ENCODE measurements around the gene FAM43A. TPM values are rescaled to one million over a fixed set of nuclear protein-coding genes. Genes with fewer than 3 reads are reported as not detected.

Gene FAM43A
- total and polyA plus RNA-seq, 10 of the 15 experiments (the other 5 are each of a cell fraction or from before 2014, with no cell fraction given), result 0.27 to 5.0 (median 1.1) TPM

GRCh38 chr3:194685718-194686413, at the start of gene FAM43A (continued):
- TF ChIP-seq POU2F2 (IDR thresholded peaks at IDR 0.05; ENCODE audit: borderline replicate concordance, low read depth, low read length), result peak; percentile 94
- TF ChIP-seq PKNOX1 (IDR thresholded peaks at IDR 0.05), result no peak
- TF ChIP-seq RUNX3 (IDR thresholded peaks at IDR 0.05; ENCODE audit: low read length), result no peak
- peak; percentile 97 for TF ChIP-seq TAF1 (IDR thresholded peaks at IDR 0.05; ENCODE audit: borderline replicate concordance, low read depth, low read length)
- TF ChIP-seq ATF7 (IDR thresholded peaks at IDR 0.05; ENCODE audit: low read depth), result peak; percentile 86
- TF ChIP-seq MEF2A (IDR thresholded peaks at IDR 0.05; ENCODE audit: insufficient read depth, low read depth, low read length), result 0 out of 2 replicates have a peak, but pooled peaks have one; percentile 17
- TF ChIP-seq RB1 (IDR thresholded peaks at IDR 0.05; ENCODE audit: borderline replicate concordance), result no peak
- TF ChIP-seq MTA3 (IDR thresholded peaks at IDR 0.05; ENCODE audit: borderline replicate concordance, low read length), result peak; percentile 7; the same call in 1 of the 2 replicates
- peak; percentile 64; the same call in 1 of the 2 replicates for TF ChIP-seq POLR2AphosphoS2 (IDR thresholded peaks at IDR 0.05; ENCODE audit: low read depth, low read length)
- no peak for TF ChIP-seq MAX (IDR thresholded peaks at IDR 0.05; ENCODE audit: low read depth, low read length)
- no peak for TF ChIP-seq SKIL (IDR thresholded peaks at IDR 0.05; ENCODE audit: low read depth, poor library complexity, severe bottlenecking)
- no peak for TF ChIP-seq IKZF2 (IDR thresholded peaks at IDR 0.05)
- TF ChIP-seq ZNF592 (IDR thresholded peaks at IDR 0.05), result no peak
- TF ChIP-seq SREBF1 (IDR thresholded peaks at IDR 0.05; ENCODE audit: low read length), result 0 out of 2 replicates have a peak, but pooled peaks have one; percentile 30
- peak; percentile 61; the same call in 1 of the 2 replicates for TF ChIP-seq TCF12 (IDR thresholded peaks at IDR 0.05; ENCODE audit: low read depth, low read length)
- peak; percentile 27; the same call in 1 of the 2 replicates for TF ChIP-seq GATAD2B (conservative IDR thresholded peaks at IDR 0.05; ENCODE audit: low read depth)
- peak; percentile 62 for TF ChIP-seq YY1 (IDR thresholded peaks at IDR 0.05; ENCODE audit: low read depth, low read length)
- TF ChIP-seq SMAD5 (IDR thresholded peaks at IDR 0.05; ENCODE audit: low read depth), result peak; percentile 93
- no peak for TF ChIP-seq TARDBP (IDR thresholded peaks at IDR 0.05; ENCODE audit: borderline replicate concordance)
- no peak for TF ChIP-seq ATF2 (IDR thresholded peaks at IDR 0.05; ENCODE audit: low read length)
- TF ChIP-seq TBL1XR1 (IDR thresholded peaks at IDR 0.05; ENCODE audit: low read depth, low read length), result 0 out of 2 replicates have a peak, but pooled peaks have one; percentile 37
- TF ChIP-seq CHD1 (IDR thresholded peaks at IDR 0.05; ENCODE audit: low read depth, low read length), result 0 out of 2 replicates have a peak, but pooled peaks have one; percentile 81
- TF ChIP-seq RFX5 (IDR thresholded peaks at IDR 0.05; ENCODE audit: low read depth, low read length), result no peak

Data from GM12878 (cell line).